A673 (cell line): Measurements from ENCODE around the gene AMZ2.
"Not testable (repeated sequence)": the region's sequence is repeated elsewhere in the genome, so short reads cannot be mapped to it uniquely, and the experiment has no call there.

Source experiments
- CTCF ChIP-seq: fragments of 300-800, 200-600 bp; sonication (generic); conservative IDR thresholded peaks from 2 replicates; pipeline ENCODE4 v1.5.1; 2017; ENCODE audit warnings: low read depth, mild to moderate bottlenecking, antibody characterized with exemption, low read length, moderate library complexity, mixed read lengths
- EZH2 ChIP-seq: fragments of 200-600 bp; sonication (generic); IDR thresholded peaks from 2 replicates; pipeline ENCODE4 v1.6.1; 2017; ENCODE audit warnings: borderline replicate concordance, low read depth, mild to moderate bottlenecking, mixed read lengths, antibody characterized with exemption, low read length; ENCODE audit not compliant: poor library complexity, severe bottlenecking

GRCh38 chr17:68256701-68257100 is 8.9 kb downstream of the AMZ2 start:
- not testable (repeated sequence) for TF ChIP-seq CTCF, EZH2
